ENCODE results near the gene CORO6.

The CORO6 gene

DNA sequence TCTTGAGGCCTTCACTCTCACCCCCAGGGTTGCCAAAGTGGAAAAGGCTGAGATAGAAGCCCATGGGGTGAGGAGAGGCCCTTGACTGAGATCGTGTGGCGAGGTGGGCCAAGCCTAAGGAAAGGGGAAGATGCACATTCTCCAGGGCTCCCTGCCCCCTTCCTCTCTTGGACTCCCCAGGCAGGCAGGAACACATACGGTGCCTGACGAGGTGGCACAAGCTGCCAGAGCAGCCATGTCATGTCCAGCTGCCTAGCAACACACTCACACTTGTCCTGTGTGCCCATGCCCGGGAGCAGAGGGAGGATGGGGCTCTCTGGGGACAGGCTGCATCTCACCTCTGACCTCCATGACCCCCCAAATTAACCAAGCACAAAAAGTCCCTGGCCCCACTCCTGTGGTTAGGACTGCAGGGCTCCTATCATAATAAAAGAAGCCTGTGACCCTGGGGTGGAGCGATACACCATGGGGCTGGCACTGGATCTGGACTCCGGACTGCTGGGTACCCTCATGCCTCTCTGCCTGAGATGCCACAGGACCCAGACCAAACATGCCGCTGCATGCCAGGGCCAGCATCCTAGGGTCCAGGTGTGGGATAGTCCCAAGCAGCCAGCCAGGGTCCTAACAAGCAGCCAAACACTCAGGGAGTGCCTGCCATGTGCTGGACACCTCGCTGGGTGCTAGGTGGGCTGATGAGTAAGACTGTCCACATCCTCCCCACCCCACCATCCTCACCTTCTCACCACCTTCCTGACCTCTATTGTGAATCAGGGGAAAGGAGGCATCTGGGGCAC lies 35.8 kb downstream of the CORO6 start:
- DNase-seq: peak in 1 of 42 donors; percentile 16
- intact Hi-C loops (cut with DNase I): no loop called here

- intact Hi-C loops (cut with DNase I): no loop called here
- peak in 6 of 42 donors; percentile 14 to 52 (median 32) for DNase-seq
These were observed 37.5 kb downstream of the CORO6 start for GRCh38 chr17:29585080-29585751.

- intact Hi-C loops (cut with DNase I): no loop called here
- DNase-seq: peak; percentile 69 to 95 (median 86)
These were observed 38.1 kb downstream of the CORO6 start for GRCh38 chr17:29584452-29585079.

DNA sequence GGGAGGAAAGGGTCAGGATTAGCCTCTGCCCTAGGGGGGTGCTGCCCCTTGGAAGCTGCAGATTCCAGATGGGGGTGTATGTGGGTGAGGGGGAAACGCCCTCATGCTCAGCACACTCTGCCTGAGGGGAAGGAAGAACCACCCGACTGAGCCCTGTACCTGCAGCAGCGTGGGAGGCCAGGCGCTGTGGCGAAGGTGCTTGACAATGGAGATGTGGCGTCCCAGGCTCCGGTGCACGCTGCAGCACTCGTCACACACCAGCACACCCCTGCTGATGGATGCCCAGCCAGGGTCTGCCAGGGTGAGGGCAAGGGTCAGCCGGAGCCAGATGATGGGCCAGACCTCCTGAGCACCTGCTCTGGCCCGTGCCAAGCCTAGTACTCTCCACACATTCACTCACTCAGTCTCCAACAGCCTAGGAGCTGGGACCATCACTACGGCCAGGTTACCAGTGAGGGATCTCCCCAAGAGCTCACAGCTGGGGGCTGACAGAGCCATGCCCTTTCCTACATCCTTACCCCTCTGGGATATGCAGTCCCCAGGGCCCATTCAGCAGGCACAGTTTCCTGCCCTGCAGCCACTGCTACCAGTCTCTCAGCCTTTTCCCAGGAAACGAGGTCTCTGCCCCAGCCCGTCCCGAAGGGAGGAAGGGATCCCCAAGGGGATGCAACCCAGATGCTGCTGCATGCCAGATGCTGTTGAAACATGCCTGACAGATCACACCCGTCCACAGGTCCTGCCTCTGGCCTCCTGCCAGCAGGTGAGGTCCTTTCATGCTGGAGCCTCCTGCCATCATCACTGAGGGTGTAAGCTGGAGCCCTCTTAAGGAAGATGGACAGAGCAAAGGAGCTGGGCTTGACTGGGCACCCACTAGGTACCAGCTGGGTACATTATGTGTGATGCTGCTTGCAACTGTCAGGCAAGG lies 39.1 kb downstream of the CORO6 start:
- intact Hi-C loops (cut with DNase I): no loop called here
- DNase-seq: peak in 1 of 42 donors; percentile 30

- intact Hi-C loops (cut with DNase I): no loop called here
- peak; percentile 76 to 95 (median 88) for DNase-seq
These were observed 39.9 kb downstream of the CORO6 start for GRCh38 chr17:29582772-29583171.

DNA sequence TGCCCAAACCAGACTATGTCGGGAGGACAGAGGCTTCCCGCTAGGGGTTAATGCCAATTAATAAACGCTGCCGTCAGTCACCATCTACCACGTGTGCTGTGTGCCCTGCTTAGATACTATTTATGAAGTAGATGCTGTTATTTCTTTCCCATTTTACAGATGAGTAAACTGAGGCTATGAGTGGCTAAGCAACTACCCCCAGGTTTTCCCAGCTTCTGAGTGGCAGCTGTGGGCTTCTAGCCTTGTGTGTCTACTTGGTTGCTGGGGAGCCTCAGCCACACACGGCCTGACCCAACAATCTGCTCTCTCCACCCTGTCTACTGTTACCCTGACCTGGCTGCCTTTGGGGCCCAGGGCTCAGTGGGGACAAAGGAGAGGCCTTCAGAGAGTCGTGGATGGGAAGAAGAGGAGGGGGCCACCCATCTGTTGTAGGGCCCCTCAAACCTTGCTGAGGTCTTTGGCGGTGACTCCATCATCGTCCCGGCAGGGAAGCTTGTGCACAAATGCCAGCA lies 40.4 kb downstream of the CORO6 start:
- intact Hi-C loops (cut with DNase I): no loop called here
- DNase-seq: peak in 1 of 42 donors; percentile 16

DNA sequence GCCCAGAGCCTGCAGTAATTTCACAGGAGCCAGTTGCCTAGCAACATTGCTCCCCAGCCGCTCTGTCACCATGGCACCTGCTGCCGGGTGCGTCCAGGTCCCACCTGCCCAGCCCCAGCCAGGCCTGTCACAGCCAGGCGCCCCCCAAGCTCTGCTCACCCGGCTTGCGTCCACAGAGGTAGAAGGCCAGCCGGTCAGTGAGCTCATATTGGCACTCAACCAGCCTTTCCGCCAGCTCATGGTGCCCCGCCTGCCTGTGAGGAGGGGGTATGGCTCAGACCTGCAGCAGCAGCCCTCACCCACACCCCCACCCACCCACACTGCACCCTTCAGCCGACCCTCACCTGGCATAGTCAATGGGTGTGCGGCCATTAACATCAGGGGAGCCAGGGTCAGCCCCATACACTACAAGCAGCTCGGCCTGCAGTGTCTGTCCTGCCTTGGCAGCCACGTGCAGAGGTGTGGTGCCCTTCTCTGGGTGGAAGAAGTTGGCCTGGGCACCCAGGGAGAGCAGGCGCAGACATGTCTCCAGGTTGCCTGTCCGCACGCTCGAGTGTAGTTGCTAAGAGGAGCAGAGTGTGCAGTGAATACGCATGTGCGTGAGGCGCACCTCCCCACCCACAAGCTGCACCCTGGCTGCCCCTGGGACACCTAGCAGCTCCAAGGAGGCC lies 41.0 kb downstream of the CORO6 start:
- intact Hi-C loops (cut with DNase I): no loop called here
- DNase-seq: peak in 25 of 42 donors; percentile 37 to 83 (median 65)

DNA sequence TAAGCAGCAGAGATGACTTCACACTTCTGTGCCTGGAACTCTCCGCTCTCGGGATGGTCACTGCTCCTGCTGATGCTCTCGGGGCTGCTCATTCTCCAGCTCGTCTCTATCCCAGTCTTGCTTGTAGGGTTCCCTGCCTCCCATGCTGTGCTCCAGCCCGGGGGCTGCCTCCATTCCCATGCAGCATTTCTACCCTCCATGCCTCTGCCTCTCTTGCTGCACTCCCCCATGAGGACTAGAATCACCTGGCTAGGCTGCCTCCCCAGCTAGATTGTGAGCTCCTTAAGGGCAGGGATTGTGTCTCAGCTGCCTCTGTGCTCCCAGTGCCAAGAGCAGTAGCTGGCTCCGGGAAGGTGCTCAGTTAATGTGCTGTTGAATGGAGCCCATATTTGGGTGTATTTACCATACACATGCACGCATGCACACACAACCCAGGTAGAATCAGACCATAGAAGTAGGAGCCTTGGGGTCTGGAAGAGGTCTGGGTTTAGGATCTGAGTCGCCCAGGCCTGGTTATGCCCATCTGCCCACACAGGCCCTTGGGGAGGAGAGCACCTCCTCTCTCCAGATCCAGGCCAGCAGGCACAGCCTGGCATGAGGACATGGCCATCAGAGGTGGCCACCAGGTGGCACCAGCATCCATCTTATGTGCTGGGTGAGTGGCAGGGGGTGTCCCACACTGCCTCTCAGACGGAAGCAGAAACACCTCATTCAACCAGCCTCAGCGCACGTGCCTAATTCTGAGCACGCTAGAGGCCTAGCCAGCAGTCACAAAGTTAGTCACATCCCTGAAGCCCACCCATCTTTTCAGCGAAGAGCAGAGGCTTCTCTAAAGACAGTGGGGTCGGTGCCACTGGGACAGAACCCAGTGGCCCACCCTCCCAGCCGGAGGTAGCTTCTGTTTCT lies 42.6 kb downstream of the CORO6 start:
- intact Hi-C loops (cut with DNase I): loop anchor here (10.0 kb wide), 1 partner anchor 205 kb away; no protein-coding TSS in a partner anchor
- peak; percentile 83 to 97 (median 92) for DNase-seq

DNA sequence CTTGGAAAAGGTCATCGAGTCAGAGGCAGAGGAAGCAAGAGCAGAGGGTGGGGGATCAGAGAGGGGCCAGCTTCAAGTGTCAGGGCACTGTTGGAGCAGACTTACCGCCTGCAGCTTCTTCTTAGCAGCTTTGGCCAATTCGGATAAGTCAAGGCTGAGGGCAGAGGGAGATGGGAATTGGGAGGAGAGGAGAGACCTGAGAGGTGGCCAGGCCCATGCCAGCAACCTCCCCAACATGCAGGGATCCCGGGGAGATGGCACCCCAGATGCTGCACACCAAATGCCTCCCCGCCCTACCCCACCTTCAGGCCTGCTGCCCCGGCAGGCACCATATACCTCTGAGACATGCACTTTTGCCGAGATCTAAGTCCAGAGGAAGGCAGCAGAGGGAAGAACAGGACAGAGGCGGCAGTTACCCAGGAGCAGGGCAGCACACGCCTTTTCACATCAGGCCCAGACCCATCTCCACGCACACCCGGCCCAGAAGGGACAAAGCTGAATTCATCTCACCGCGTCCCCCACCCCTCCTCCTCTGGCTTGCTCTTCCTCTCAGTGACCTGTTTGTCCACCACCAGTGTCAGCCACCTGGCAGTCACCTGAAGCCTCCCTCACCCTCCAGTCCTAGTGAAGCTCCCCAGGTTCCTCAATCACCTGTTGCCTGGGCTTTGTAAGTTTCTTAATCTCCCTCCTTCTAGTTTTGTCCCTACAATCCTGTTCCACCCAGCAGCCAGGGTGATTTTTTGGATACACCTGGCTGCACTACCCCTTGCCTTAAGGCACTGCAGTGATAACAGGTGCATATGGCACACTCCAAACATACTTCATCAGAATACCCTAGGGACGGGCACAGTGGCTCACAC lies 43.9 kb downstream of the CORO6 start:
- no peak for DNase-seq

DNA sequence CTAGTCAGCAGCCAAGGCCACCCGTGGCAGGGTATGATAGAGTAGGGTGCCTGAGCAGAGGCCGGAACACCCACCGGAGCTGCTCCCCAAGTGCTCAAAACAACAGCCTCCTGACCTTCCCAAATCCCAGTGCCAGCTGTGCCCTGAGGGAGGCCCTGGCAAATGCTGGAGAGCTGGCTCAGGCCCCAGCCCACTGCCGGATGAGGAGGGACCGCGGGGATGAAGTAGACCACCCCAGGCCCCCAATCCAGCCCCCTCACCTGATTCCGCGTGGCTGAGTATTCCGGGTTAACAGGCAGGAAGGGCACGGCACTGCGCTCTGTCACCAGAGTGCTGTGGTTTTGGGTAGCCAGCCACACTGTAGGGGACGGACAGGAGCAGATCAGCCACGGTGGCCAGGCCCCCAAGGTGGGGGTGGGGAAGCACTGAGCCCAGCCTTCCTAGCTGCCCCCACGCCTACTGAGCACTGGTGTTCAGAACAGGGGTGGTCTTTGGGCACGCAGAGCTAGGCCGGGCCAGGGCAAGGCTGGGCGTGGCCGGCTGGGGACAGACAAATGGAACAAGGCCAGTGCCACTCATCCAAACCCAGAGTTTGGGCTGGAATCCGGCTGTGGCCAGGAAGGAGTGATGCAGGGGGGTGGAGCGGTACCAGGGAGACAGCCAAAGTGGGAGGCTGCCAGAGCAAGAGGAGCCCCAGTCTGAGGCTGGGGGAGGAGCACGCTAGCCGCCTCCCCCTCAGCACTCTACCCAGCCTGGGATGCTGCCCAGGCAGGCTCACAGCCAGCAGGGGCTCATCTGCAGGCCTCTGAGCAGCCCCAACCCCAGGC lies 45.1 kb downstream of the CORO6 start:
- DNase-seq: peak in 33 of 42 donors; percentile 55 to 87 (median 70)
- intact Hi-C loops (cut with DNase I): loop anchor here (10.0 kb wide), 1 partner anchor 203 kb away; no protein-coding TSS in a partner anchor

More for the DNA sequence above, 43.9 kb downstream of the CORO6 start:
- intact Hi-C loops (cut with DNase I): loop anchor here (10.0 kb wide), 1 partner anchor 204 kb away; no protein-coding TSS in a partner anchor

GRCh38 chr17:29577001-29577370 lies 45.7 kb downstream of the CORO6 start:
- intact Hi-C loops (cut with DNase I): loop anchor here (10.0 kb wide), 1 partner anchor 202 kb away; no protein-coding TSS in a partner anchor
- DNase-seq: peak in 2 of 42 donors; percentile 1 to 2

DNA sequence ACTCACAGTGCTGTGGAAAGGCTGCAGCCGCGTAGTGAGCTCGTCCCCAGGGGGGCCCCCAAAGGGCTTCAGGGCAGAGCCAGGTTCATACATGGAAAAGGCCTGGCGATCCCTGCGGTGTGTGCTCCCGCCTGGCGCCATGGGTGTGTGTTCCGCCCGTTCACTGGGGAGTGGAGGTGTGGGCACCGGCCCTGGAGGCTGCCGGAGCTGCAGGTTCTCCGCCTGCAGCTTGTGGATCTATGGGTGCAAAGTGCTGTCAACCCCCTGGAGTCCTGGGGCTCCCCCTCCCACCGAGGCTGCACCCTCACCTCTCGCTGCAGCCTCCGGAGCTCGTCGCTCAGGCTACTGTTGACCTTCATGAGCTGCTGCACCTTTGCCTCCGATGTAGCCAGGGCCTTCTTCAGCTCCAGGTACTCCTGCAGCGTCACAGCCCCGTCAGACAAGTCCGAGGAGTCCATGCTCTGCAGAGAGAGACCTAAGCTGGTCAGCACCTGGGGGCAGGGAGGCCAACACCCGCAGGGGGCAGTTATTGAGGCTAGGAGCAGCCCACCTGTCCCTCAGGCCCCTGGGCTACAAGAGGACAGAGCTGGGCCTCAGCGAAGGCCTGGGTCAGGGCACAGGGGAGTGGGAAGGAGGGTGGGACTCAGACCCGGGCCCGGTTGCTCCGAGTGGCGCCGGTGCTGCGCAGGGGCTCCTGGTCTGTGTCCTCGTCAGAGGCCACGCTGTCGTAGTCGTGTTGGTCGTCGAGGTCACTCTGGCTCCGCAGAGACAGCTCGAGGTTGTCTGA lies 46.3 kb downstream of the CORO6 start:
- intact Hi-C loops (cut with DNase I): loop anchor here (10.0 kb wide), 1 partner anchor 202 kb away; no protein-coding TSS in a partner anchor
- peak in 2 of 42 donors; percentile 2 to 5 for DNase-seq

DNA sequence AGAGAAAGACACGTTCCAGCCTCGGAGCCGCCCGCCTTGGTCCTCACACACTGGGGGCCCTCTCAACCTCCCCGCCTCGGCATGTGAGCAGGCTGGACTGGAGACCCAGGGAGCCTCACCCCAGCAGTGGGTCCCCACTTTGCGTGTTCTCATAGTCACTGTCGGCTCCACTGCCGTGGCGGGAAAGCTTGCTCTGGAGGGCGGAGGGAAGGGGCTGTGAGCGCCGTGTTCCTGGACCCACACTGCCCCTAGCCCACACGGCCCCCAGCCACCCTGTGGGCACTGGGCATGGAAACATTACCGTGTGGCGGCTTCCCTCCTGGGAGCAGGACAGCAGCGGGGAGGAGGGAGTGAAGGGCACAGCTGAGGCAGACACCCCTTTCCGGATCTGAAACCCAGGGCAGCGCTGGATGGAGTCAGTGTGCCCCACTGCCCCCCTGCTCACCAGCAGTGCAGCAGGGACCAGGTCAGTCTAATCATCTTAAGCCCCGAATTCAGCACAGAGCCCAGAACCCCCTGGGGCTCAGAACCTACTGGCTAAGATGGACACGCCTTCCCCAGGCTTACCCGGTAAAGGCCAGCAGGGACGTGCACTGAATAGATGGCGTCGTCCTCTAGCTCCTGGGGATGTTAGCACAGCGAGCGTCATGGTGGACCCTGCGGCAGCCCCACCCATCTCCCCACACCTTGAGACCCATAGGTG lies 47.0 kb downstream of the CORO6 start:
- DNase-seq: peak in 4 of 42 donors; percentile 2 to 32 (median 15)
- intact Hi-C loops (cut with DNase I): loop anchor here (10.0 kb wide), 1 partner anchor 201 kb away; no protein-coding TSS in a partner anchor
